ENCODE data around the gene DUS1L.
A peak's percentile ranks its signal among the peaks of the same experiment; 100 is the strongest.

DUS1L gene

GRCh38 chr17:82076018-82076784 is 10.6 kb upstream of the DUS1L start:
- DNase-seq = no peak

GRCh38 chr17:82073446-82073845 is 7.8 kb upstream of the DUS1L start:
- no peak for DNase-seq

GRCh38 chr17:82072827-82073226 is 7.2 kb upstream of the DUS1L start:
- DNase-seq = no peak

GRCh38 chr17:82070611-82071010 is 5.0 kb upstream of the DUS1L start:
- no peak for DNase-seq

GRCh38 chr17:82065193-82065637 is 389 bp downstream of the DUS1L start:
- no peak for DNase-seq

GRCh38 chr17:82064433-82065192 is 991 bp downstream of the DUS1L start:
- no peak for DNase-seq

GRCh38 chr17:82063424-82064415 is 1.9 kb downstream of the DUS1L start:
- no peak for DNase-seq

- no peak for DNase-seq
These were observed 2.6 kb downstream of the DUS1L start for GRCh38 chr17:82062984-82063368.

GRCh38 chr17:82062076-82062983 is 3.3 kb downstream of the DUS1L start:
- DNase-seq = peak in 1 of 2 donors; percentile 1

GRCh38 chr17:82061047-82061925 is 4.3 kb downstream of the DUS1L start:
- no peak for DNase-seq

- no peak for DNase-seq
These were observed 5.0 kb downstream of the DUS1L start for GRCh38 chr17:82060614-82061013.

GRCh38 chr17:82060001-82060380 is 5.6 kb downstream of the DUS1L start:
- DNase-seq = no peak

GRCh38 chr17:82059272-82060000 is 6.2 kb downstream of the DUS1L start:
- peak in 1 of 2 donors; percentile 5 for DNase-seq

- DNase-seq = no peak
These were observed 6.8 kb downstream of the DUS1L start for GRCh38 chr17:82058855-82059249.

GRCh38 chr17:82058230-82058854 is 7.3 kb downstream of the DUS1L start:
- DNase-seq = no peak

- no peak for DNase-seq
These were observed 8.6 kb downstream of the DUS1L start for GRCh38 chr17:82056729-82057621.

GRCh38 chr17:82055965-82056728 is 9.5 kb downstream of the DUS1L start:
- peak in 1 of 2 donors; percentile 11 for DNase-seq

Measured in stimulated activated CD4-positive, alpha-beta T cell treated with anti-CD3 and anti-CD28 coated beads, Interleukin-2, amount 100 ng/mL, for 24 hours (primary cell).